Natural killer cell (primary cell): ENCODE results near the gene KIRREL3. TPM values are rescaled to one million over a fixed set of nuclear protein-coding genes. Genes with fewer than 3 reads are reported as not detected.

Experiments used
- ATAC-seq, 3 donors: fragments of 150-1000 bp in 2 of 3; fragments of 200-7000 bp in 1 of 3; cut with Tn5 transposase; 1 replicate in 1 of 3; 2 replicates in 2 of 3; pipeline ENCODE4 v1.10.0; 2021; ENCODE audit warnings: mild to moderate bottlenecking in 2 of 3, moderate library complexity in 2 of 3
- DNase-seq, 2 donors: peaks; one replicate each; pipeline versions ENCODE4 v3.0.0 to v3.0.0-alpha.2; 2013 to 2021; ENCODE audit warnings: mixed read lengths in 1 of 2
- H3K27ac ChIP-seq: one replicate; pipeline ENCODE4 v1.5.1; 2013; ENCODE audit warnings: mild to moderate bottlenecking, low read length
- H3K27me3 ChIP-seq: one replicate; pipeline ENCODE4 v1.6.1; 2013; ENCODE audit warnings: low read length; ENCODE audit not compliant: control insufficient read depth, insufficient read depth
- H3K36me3 ChIP-seq: one replicate; pipeline ENCODE4 v1.6.1; 2013; ENCODE audit warnings: low read length; ENCODE audit not compliant: control insufficient read depth, insufficient read depth
- H3K4me1 ChIP-seq: one replicate; pipeline ENCODE4 v1.6.1; 2013; ENCODE audit warnings: low read length; ENCODE audit not compliant: control insufficient read depth, insufficient read depth
- H3K4me3 ChIP-seq: one replicate; pipeline ENCODE4 v1.5.1; 2013; ENCODE audit warnings: low read length
- H3K9me3 ChIP-seq: one replicate; pipeline ENCODE4 v1.6.1; 2013; ENCODE audit warnings: low read length; ENCODE audit not compliant: control insufficient read depth, insufficient read depth
- H3K27ac Mint-ChIP-seq, 2 donors: one replicate each; pipeline ENCODE4 v1.8.0; 2022; ENCODE audit warnings: mild to moderate bottlenecking in 2 of 2, mixed read lengths in 2 of 2, moderate library complexity in 1 of 2
- H3K27me3 Mint-ChIP-seq, 2 donors: one replicate each; pipeline ENCODE4 v1.8.0; 2022; ENCODE audit warnings: low read depth in 2 of 2, mixed read lengths in 2 of 2
- H3K36me3 Mint-ChIP-seq: one replicate; pipeline ENCODE4 v1.8.0; 2022; ENCODE audit warnings: mixed read lengths
- H3K4me1 Mint-ChIP-seq, 2 donors: one replicate each; pipeline ENCODE4 v1.8.0; 2022; ENCODE audit warnings: mixed read lengths in 2 of 2
- H3K4me3 Mint-ChIP-seq: one replicate; pipeline ENCODE4 v1.8.0; 2022; ENCODE audit warnings: mild to moderate bottlenecking, moderate library complexity, mixed read lengths
- H3K9me3 Mint-ChIP-seq, 2 donors: one replicate each; pipeline ENCODE4 v1.8.0; 2022; ENCODE audit warnings: mixed read lengths in 2 of 2
- WGBS: methylation state at CpG from one replicate; pipeline ENCODE4 v1.1.7; 2013; ENCODE audit warnings: missing lambda C conversion rate; ENCODE audit not compliant: insufficient coverage; 5-methylcytosine and 5-hydroxymethylcytosine counted together
- intact Hi-C: fragments of 100-400 bp; cut with micrococcal nuclease; formaldehyde crosslinking; loops from one replicate; pipeline ENCODE4 v1.14.2; 2022
- total RNA-seq, 4 donors: library from RNA; stranded (reverse); fragments of 120-200 nt in 1 of 4; gene quantifications; one replicate each; pipeline versions ENCODE4 v1.2.3 to v1.2.4, GENCODE V29; 2013 to 2022
- TF ChIP-seq, protein P1 (sequence below): fragments of 200-600 bp; IDR thresholded peaks from one replicate; pipeline ENCODE4 v1.8.0; 2022; ENCODE audit warnings: antibody characterized with exemption

The KIRREL3 gene
- total RNA-seq, 3 donors from 2014 or later (not counting 1 experiment from before 2014, with no cell fraction given) = not detected

DNA sequence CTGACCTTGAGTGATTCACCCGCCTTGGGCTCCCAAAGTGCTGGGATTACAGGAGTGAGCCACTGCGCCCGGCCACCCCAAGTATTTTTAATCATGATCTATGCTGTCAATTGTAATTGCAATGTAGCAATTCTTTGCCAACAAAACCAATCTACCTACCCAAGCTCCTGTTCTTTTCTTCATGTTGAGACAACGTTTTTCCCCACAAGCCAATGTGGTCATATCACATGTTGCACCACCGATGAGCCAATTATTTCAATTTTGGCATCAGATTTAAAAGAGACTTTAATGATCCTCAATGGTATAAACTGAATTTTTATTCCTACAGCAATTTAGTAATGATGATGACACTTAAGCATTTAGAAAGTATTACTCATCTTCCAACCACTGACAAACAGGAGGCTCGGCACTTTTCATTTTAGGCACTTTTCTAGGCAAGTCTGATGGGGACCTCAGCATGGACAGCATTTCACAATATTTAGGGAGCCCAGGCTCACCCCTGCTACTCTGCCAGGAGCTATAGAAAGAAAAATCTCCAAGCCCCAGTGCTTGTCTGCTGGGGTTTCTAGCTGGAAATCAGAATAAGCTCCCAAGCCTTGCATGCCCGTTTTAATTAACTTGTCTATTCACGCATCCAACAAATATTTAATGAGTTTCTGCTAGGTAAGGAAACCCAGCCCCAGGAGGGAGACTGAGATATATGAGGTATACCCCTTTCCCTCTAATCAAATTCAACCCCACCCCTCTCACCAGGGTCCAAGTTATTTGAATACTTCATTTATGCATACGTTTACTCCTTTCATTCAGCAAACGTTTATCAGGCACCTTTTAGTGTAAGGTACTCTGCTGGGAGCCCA lies 353.6 kb downstream of the KIRREL3 start:
- H3K27ac Mint-ChIP-seq = no peak overlapping the region
- TF ChIP-seq, protein P1, sequence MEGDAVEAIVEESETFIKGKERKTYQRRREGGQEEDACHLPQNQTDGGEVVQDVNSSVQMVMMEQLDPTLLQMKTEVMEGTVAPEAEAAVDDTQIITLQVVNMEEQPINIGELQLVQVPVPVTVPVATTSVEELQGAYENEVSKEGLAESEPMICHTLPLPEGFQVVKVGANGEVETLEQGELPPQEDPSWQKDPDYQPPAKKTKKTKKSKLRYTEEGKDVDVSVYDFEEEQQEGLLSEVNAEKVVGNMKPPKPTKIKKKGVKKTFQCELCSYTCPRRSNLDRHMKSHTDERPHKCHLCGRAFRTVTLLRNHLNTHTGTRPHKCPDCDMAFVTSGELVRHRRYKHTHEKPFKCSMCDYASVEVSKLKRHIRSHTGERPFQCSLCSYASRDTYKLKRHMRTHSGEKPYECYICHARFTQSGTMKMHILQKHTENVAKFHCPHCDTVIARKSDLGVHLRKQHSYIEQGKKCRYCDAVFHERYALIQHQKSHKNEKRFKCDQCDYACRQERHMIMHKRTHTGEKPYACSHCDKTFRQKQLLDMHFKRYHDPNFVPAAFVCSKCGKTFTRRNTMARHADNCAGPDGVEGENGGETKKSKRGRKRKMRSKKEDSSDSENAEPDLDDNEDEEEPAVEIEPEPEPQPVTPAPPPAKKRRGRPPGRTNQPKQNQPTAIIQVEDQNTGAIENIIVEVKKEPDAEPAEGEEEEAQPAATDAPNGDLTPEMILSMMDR = no peak
- H3K4me3 ChIP-seq = no peak overlapping the region
- no peak for DNase-seq
- no peak overlapping the region for H3K27ac ChIP-seq
- H3K36me3 ChIP-seq = no peaks in the 10 kb centered on the region
- H3K4me1 Mint-ChIP-seq = no peaks in the 10 kb centered on the region
- H3K27me3 Mint-ChIP-seq = peaks cover 9 to 13% of the 10 kb centered on the region in 2 donors
- no peak for ATAC-seq
- no peaks in the 10 kb centered on the region for H3K27me3 ChIP-seq
- intact Hi-C loops = no loop called here
- no peaks in the 10 kb centered on the region for H3K9me3 ChIP-seq
- no peaks in the 10 kb centered on the region for H3K4me1 ChIP-seq
- 93% methylated on average over 9 of the region's 10 CpGs for WGBS
- no peak overlapping the region for H3K4me3 Mint-ChIP-seq
- H3K9me3 Mint-ChIP-seq = no peaks in the 10 kb centered on the region
- no peaks in the 10 kb centered on the region for H3K36me3 Mint-ChIP-seq

DNA sequence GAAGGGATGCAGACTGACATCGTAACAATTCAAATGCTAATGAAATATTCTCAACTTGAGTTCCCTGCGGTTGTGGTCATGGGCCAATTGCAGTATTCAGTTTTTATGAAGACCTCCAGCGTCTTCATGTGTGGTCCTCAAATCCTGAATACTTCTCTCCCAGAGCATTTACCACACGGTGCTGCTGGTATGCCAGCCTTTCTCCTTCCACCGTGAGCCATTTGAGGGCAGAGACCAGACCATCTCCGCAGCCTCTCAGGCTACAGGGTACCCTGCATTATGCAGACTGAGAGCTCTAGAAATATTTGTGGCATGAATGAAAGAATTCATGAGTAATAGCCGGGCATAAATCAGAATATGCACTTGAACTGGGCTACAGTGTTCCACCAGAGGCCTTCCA lies 355.4 kb downstream of the KIRREL3 start:
- H3K4me3 ChIP-seq = no peak overlapping the region
- ATAC-seq (no peak), DNase-seq (no peak)
- Mint-ChIP-seq H3K4me3 (no peak overlapping the region), H3K27ac (no peak overlapping the region), H3K9me3 (no peaks in the 10 kb centered on the region), H3K4me1 (no peaks in the 10 kb centered on the region), H3K27me3 (peaks cover 6 to 13% of the 10 kb centered on the region in 2 donors), H3K36me3 (no peaks in the 10 kb centered on the region)
- intact Hi-C loops = no loop called here
- TF ChIP-seq, protein P1 = no peak
- H3K4me1 ChIP-seq = no peaks in the 10 kb centered on the region
- no peaks in the 10 kb centered on the region for H3K9me3 ChIP-seq
- WGBS = 93% methylated on average over 7 of the region's 7 CpGs
- H3K27me3 ChIP-seq = no peaks in the 10 kb centered on the region
- no peak overlapping the region for H3K27ac ChIP-seq
- H3K36me3 ChIP-seq = no peaks in the 10 kb centered on the region

DNA sequence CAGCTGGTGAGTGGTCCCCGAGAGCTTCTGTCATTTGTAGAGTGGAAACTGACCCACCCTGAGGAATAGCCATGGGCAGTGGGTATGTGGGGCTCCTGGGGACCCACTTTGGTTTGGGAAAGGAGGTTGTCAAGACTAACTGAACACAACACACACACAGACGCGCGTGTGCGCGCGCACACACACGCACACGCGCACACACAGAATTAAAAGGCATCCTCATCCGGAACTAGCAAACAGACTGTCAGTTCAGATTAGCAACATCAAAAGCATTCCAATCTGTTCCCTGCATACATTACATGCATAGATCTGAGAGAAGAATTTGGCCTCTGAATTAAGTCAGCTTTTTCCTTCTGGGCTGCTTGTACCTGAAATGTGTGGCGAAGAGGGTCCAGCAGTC lies 360.4 kb downstream of the KIRREL3 start:
- Histone ChIP-seq H3K27ac (no peak overlapping the region), H3K4me3 (no peak overlapping the region), H3K27me3 (no peaks in the 10 kb centered on the region), H3K36me3 (no peaks in the 10 kb centered on the region), H3K4me1 (no peaks in the 10 kb centered on the region), H3K9me3 (no peaks in the 10 kb centered on the region)
- H3K4me3 Mint-ChIP-seq = no peak overlapping the region
- intact Hi-C loops = no loop called here
- no peak for ATAC-seq
- H3K27ac Mint-ChIP-seq = no peak overlapping the region
- H3K36me3 Mint-ChIP-seq = no peaks in the 10 kb centered on the region
- no peaks in the 10 kb centered on the region for H3K9me3 Mint-ChIP-seq
- no peak for DNase-seq
- H3K4me1 Mint-ChIP-seq = no peaks in the 10 kb centered on the region
- 87% methylated on average over 11 of the region's 12 CpGs for WGBS
- H3K27me3 Mint-ChIP-seq = peaks cover 20 to 36% of the 10 kb centered on the region in 2 donors
- TF ChIP-seq, protein P1 = no peak
